ENCODE measurements around the gene POLDIP3.
"Not testable (repeated sequence)": the region's sequence is repeated elsewhere in the genome, so short reads cannot be mapped to it uniquely, and the experiment has no call there.

The POLDIP3 gene

DNA sequence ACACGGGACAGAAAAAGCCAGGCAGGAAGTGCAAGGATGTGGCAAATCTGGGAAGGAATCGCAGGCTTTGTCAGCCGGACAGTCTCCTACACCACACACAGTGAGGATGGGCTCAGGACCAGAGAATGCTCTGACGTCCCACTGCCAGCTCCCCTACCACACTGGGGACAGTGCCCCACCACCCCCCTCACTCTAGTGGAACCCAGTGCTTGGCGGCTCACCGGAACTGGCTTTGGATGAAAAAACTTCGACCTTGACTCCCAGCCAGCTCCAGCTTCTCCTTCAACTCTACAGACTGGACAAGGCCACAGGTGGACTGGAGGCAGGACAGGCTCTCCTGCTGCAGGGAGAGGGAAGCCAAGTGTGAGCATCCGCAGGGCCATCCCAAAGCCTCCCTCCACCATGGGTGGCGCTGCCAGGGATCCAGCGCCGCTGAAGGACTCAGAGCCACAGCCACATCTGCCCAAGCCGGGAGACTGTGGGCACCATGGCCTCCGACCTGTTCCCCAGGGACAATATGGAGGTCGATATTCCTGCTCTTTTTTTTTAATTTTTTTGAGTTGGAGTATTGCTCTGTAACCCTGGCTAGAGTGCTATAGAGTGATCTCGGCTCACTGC lies 37.0 kb downstream of the POLDIP3 start:
- H3K4me3 ChIP-seq (replicated peaks; ENCODE audit: low read depth, low read length) = no peak overlapping the region
- no peak for DNase-seq (ENCODE audit: low read depth)
- TF ChIP-seq, protein P1, sequence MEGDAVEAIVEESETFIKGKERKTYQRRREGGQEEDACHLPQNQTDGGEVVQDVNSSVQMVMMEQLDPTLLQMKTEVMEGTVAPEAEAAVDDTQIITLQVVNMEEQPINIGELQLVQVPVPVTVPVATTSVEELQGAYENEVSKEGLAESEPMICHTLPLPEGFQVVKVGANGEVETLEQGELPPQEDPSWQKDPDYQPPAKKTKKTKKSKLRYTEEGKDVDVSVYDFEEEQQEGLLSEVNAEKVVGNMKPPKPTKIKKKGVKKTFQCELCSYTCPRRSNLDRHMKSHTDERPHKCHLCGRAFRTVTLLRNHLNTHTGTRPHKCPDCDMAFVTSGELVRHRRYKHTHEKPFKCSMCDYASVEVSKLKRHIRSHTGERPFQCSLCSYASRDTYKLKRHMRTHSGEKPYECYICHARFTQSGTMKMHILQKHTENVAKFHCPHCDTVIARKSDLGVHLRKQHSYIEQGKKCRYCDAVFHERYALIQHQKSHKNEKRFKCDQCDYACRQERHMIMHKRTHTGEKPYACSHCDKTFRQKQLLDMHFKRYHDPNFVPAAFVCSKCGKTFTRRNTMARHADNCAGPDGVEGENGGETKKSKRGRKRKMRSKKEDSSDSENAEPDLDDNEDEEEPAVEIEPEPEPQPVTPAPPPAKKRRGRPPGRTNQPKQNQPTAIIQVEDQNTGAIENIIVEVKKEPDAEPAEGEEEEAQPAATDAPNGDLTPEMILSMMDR (IDR thresholded peaks at IDR 0.05; ENCODE audit: low read length, missing control alignments) = no peak

DNA sequence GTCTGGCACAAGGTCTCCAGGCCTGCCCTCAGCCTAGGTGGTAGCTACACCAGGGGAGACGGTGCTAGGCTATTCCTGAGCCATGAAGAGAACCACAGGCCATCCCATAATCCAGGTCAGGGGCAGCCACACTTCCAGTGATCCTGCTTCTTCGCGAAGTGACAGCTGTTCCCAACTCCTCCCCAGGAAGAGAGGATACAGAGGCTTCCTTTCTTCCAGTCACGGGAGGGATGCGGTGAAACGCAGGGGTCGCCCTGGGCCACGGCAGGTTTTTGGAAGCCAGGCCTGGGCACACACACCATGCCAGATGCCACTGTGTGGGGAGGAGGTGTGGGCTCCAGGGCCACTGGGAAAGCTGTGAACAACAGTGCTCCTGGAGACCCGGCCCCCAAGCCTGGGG lies 37.5 kb downstream of the POLDIP3 start:
- not testable (repeated sequence) for H3K4me3 ChIP-seq (replicated peaks; ENCODE audit: low read depth, low read length); DNase-seq (ENCODE audit: low read depth)

DNA sequence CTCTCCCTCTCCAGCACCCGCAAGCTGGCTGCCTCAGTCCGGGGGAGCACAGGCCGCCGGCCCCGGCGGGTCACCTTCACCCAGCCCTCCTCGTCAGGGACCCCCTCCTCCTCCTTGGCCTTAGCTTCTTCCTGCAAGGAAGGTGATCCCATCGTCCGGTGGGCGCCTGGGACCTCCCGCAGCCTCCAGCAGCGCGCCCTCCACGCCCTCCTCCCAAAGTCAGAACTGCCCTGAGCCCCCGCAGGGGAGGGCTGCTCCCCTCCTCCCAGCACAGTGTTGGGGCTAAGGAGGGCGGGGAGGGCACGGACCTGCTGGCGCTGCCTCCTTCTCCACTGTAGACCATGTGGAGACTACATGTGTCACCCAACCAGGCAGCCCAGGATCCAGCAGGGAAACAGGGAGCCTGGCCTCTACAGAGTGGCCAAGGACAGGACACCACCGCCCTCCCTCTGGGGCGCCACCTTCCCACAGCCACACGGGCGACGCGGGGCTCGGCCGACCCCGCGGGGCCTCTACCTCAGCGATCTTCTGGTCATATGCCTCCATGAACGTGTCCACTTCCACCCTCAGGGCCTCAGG lies 38.6 kb downstream of the POLDIP3 start:
- H3K4me3 ChIP-seq (replicated peaks; ENCODE audit: low read depth, low read length); DNase-seq (ENCODE audit: low read depth): not testable (repeated sequence)

DNA sequence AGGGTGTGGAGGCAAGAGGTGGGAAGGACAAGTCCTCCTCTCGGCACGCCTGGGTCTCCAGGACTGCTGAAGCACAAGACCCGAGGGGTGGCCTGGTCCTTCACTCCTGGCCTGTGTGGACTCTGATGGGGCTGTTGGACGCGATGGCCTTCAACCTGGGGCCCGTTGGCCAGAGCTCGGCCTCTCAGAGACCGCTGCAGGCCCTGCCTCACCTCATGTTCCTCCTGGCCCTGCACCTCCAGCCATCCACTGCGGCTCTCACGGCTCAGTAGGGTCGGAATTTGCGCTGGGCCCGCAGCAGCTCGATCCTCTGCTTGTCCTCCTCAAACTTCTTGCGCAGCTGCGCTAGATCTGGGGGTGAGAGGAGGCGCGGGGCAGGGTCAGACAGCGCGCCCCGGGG lies 40.2 kb downstream of the POLDIP3 start:
- not testable (repeated sequence) for DNase-seq (ENCODE audit: low read depth); H3K4me3 ChIP-seq (replicated peaks; ENCODE audit: low read depth, low read length)

DNA sequence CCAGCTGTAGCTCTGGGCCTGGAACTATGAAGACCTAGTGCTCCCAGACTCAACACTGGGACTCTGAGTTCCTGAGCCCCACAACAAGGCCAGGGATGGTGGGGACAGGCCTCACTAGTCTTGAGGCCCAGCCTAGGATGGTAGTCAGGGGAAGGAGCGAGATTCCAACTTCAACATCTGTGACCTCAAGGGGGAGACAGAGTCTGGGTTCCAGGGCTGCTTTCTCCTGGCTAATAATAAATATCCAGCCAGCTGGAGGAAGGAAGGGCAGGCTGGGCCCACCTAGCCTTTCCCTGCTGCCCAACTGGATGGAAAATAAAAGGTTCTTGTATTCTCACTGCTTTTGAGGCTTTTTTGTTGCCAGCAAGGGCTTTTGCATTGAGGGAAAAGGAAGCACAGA lies 40.6 kb downstream of the POLDIP3 start:
- H3K4me3 ChIP-seq (replicated peaks; ENCODE audit: low read depth, low read length); DNase-seq (ENCODE audit: low read depth): not testable (repeated sequence)

DNA sequence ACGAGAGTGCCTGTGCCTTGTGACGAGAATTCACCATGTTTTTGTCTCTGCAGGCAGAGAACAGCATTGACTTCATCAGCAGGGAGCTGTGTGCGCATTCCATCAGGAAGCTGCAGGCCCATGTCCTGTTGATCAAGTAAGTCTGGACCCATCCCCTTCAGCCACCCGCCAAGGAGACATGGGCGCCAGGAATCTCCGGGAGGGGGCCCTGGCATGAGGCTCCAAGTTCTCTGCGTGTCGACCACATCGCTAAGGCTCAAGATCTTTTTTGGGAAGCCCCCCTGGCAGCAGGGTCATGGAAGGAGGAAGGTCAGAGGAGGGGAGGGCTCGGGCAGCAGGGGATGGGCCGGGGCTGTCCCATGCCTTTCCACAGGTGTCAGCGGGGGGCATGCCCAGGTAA lies 43.6 kb downstream of the POLDIP3 start:
- not testable (repeated sequence) for H3K4me3 ChIP-seq (replicated peaks; ENCODE audit: low read depth, low read length); DNase-seq (ENCODE audit: low read depth)

DNA sequence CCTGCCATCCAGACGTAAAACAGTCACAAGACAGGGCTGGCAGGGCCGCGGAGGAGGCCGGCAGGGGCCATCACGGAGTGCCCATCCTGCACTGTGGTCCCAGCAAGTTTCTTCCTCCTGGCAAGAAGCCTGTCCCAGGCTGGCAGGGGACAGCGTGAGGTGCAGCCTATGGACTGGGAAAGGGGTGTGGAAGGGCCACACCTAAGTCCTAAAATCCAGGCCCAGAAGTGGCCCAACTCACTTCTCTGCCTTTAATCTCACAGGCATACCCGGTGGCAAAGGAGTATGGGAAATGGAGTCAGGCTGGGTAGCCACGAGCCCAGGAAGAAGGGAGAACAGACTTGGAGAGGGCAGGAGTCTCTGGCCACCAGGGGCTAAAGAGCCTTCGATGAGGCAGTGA lies 44.1 kb downstream of the POLDIP3 start:
- not testable (repeated sequence) for DNase-seq (ENCODE audit: low read depth); H3K4me3 ChIP-seq (replicated peaks; ENCODE audit: low read depth, low read length)

DNA sequence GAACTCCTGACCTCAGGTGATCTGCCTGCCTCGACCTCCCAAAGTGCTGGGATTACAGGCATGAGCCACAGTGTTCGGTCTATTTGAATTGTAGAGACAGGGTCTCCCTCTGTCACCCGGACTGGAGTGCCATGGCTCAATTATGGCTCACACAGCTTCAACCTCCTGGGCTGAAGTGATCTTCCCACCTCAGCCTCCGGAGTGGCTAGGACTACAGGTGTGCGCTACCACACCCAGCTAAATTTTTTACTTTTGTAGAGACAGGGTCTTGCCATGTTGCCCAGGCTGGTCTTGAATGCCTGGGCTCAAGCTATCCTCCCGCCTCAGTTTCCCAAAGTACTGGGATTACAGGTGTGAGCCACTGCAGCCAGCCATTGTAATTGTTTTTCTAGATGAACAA lies 46.7 kb downstream of the POLDIP3 start:
- H3K4me3 ChIP-seq (replicated peaks; ENCODE audit: low read depth, low read length); DNase-seq (ENCODE audit: low read depth): not testable (repeated sequence)

DNA sequence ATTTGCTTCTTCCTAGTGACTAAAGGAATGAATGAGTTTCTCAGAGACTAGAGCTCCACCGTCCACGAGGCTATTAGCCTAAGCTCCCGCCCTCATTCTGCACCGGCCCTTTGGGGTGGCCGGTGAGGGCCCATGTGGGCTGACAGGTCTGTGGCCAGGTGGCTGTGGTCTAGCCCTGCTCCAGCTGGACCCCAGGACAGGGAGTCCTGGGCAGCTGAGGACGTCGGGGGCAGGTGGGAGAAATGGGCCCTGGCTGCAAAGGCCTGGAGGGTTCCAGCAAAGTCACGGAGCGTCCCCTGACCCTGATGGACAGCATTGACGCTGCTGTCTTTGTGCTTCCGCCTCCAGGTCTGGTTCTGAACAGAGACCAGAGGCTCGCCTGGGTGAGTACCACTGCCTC lies 48.7 kb downstream of the POLDIP3 start:
- no peak for DNase-seq (ENCODE audit: low read depth)
- TF ChIP-seq, protein P1 (IDR thresholded peaks at IDR 0.05; ENCODE audit: low read length, missing control alignments) = no peak
- H3K4me3 ChIP-seq (replicated peaks; ENCODE audit: low read depth, low read length) = no peak overlapping the region

DNA sequence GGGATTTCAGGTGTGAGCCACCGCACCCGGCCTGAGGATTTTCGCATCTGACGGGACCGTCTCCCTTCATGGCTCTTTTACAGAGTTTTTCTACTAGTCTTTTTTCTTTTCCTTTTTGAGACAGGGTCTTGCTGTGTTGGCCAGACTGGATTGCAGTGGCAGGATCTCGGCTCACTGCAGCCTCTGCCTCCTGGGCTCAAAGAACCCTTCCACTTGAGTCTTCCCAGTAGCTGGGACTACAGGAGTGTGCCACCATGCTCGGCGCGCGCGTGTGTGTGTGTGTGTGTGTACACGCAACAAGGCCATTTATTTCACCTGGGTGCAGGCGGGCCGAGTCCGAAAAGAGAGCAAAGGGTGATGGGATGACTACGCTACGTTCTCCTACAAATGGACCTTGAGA lies 50.0 kb downstream of the POLDIP3 start:
- H3K4me3 ChIP-seq (replicated peaks; ENCODE audit: low read depth, low read length) = no peak overlapping the region
- no peak for DNase-seq (ENCODE audit: low read depth)
- TF ChIP-seq, protein P1 (IDR thresholded peaks at IDR 0.05; ENCODE audit: low read length, missing control alignments) = no peak

DNA sequence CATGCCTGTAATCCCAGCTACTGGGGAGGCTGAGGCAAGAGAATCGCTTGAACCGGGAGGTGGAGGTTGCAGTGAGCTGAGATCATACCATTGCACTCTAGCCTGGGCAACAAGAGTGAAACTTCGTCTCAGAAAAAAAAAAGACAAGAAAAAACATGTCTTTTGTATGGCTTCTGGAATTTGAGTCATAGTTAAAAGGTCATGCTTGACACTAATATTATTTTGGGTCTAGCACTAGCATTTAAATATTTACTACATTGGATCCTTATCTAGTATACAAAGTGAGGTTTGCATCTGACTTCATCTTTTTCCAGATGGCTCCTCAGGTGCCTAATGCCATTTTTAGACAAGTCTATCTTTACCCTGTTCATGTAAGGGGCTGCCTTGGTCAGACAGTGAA lies 50.7 kb downstream of the POLDIP3 start:
- not testable (repeated sequence) for H3K4me3 ChIP-seq (replicated peaks; ENCODE audit: low read depth, low read length); DNase-seq (ENCODE audit: low read depth)

Data from fibroblast of pulmonary artery (primary cell).